Measurements from ENCODE around the gene TSGA10IP. TPM values are rescaled to one million over a fixed set of nuclear protein-coding genes. Genes with fewer than 3 reads are reported as not detected.

TSGA10IP gene
- total RNA-seq, 1 experiment from 2014 or later = not detected

DNA sequence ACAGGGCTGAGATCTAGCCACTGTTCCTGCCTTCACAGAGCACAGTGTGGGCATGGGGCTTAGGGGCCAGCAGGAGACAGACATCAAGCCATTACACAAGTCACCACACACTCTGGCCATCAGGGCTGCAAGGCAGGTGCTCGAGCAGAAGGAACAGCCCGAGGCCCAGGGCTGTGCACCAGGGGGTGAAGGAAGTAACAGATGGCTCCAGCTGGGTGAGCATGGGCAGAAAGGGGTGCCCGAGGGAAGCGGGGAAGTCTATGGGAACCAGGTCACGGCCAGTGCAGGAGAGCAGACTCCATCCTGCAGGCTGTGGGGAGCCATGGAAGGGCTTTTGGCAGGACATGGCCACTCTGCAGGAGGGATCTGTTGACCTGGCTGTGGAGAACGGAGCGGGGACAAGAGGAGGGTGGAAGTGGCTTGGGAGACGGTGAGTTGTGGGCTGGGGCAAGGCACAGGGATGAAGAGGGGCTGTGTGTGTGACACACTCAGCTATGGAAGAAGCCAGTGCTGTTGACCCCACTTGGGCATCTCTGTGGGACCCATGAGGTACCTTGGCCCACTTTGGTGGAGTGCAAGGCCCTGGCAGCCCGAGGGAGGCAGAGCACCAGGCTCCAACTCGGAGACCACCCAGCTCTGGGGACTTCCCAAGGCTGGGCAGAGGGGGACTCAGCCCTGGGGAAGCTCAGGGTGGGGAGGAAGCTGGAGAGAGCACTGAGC is 30.0 kb upstream of the TSGA10IP start:
- Histone ChIP-seq H3K9me3 (no peaks in the 10 kb centered on the region), H3K36me3 (ENCODE audit: control insufficient read depth, insufficient read depth, low read length) (no peaks in the 10 kb centered on the region; the same call in 1 of the 2 replicates), H3K4me1 (peaks cover 19% of the 10 kb centered on the region), H3K4me3 (ENCODE audit: low read depth, low read length) (no peak overlapping the region), H3K27me3 (replicated peaks; ENCODE audit: control insufficient read depth, insufficient read depth, low read length) (no peaks in the 10 kb centered on the region)
- Mint-ChIP-seq H3K9me3 (ENCODE audit: unreplicated experiment) (no peaks in the 10 kb centered on the region), H3K36me3 (ENCODE audit: insufficient read depth, unreplicated experiment) (peaks cover 8% of the 10 kb centered on the region), H3K27me3 (ENCODE audit: insufficient read depth, unreplicated experiment) (no peaks in the 10 kb centered on the region), H3K4me1 (ENCODE audit: low read depth, unreplicated experiment) (peaks cover 6% of the 10 kb centered on the region), H3K27ac (ENCODE audit: unreplicated experiment) (no peak overlapping the region), H3K4me3 (ENCODE audit: unreplicated experiment) (no peak overlapping the region)
- BruUV-seq (replicated peaks) = no TSS peak
- TF ChIP-seq, protein P1, sequence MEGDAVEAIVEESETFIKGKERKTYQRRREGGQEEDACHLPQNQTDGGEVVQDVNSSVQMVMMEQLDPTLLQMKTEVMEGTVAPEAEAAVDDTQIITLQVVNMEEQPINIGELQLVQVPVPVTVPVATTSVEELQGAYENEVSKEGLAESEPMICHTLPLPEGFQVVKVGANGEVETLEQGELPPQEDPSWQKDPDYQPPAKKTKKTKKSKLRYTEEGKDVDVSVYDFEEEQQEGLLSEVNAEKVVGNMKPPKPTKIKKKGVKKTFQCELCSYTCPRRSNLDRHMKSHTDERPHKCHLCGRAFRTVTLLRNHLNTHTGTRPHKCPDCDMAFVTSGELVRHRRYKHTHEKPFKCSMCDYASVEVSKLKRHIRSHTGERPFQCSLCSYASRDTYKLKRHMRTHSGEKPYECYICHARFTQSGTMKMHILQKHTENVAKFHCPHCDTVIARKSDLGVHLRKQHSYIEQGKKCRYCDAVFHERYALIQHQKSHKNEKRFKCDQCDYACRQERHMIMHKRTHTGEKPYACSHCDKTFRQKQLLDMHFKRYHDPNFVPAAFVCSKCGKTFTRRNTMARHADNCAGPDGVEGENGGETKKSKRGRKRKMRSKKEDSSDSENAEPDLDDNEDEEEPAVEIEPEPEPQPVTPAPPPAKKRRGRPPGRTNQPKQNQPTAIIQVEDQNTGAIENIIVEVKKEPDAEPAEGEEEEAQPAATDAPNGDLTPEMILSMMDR (IDR thresholded peaks at IDR 0.05; ENCODE audit: insufficient read depth in 1 of 2, low read depth in 1 of 2, low read length in 1 of 2, severe bottlenecking in 1 of 2, unreplicated experiment in 1 of 2) = no peak
- no peak for DNase-seq
- ChIA-PET CTCF (interaction anchor here (1.0 to 1.4 kb wide), 2 partner anchors 25 to 27 kb away, joined by 4 read pairs; partner anchors contain the start of genes CCDC85B and FIBP), POLR2A (no interaction called here)
- intact Hi-C loops (cut with micrococcal nuclease; ENCODE audit: unreplicated experiment) = loop anchor here (5.0 kb wide), 1 partner anchor 47 kb away; the partner anchor contains the start of gene SART1

DNA sequence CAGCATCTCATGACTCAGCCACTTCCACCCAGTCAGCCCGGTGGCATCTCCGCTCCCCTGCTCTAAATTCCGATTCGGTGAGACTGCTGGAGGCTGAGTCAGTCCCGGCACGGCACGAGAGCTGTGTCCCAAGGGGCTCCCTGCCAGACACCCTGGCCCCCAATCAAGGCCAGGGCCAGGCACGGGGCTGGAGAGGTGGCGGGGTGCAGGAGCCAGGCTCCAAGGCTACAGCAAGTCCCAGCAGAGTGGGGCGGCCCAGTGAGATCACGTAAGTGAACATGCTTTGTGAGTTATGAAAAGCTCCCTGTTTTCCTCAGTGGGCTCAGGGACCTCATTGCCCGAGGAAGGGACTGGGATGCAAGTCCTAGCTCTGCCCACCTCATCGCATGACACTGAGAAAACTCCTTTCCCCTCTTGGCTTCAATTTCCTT is 29.4 kb upstream of the TSGA10IP start:
- CTCF ChIA-PET = interaction anchor here (1.0 to 1.4 kb wide), 2 partner anchors 26 to 27 kb away, joined by 4 read pairs; partner anchors contain the start of genes CCDC85B and FIBP
- H3K4me1 ChIP-seq = peaks cover 23% of the 10 kb centered on the region
- H3K36me3 ChIP-seq (ENCODE audit: control insufficient read depth, insufficient read depth, low read length) = no peaks in the 10 kb centered on the region; the same call in 1 of the 2 replicates
- no peak overlapping the region for H3K4me3 ChIP-seq (ENCODE audit: low read depth, low read length)
- Mint-ChIP-seq H3K27me3 (ENCODE audit: insufficient read depth, unreplicated experiment) (no peaks in the 10 kb centered on the region), H3K27ac (ENCODE audit: unreplicated experiment) (no peak overlapping the region), H3K36me3 (ENCODE audit: insufficient read depth, unreplicated experiment) (peaks cover 8% of the 10 kb centered on the region), H3K4me3 (ENCODE audit: unreplicated experiment) (peak overlapping the region; percentile 68), H3K9me3 (ENCODE audit: unreplicated experiment) (no peaks in the 10 kb centered on the region), H3K4me1 (ENCODE audit: low read depth, unreplicated experiment) (peaks cover 6% of the 10 kb centered on the region)
- H3K27me3 ChIP-seq (replicated peaks; ENCODE audit: control insufficient read depth, insufficient read depth, low read length) = no peaks in the 10 kb centered on the region
- no peaks in the 10 kb centered on the region for H3K9me3 ChIP-seq
- intact Hi-C loops (cut with micrococcal nuclease; ENCODE audit: unreplicated experiment) = loop anchor here (5.0 kb wide), 1 partner anchor 46 kb away; the partner anchor contains the start of gene SART1
- no peak for DNase-seq
- TF ChIP-seq, protein P1 (IDR thresholded peaks at IDR 0.05; ENCODE audit: insufficient read depth in 1 of 2, low read depth in 1 of 2, low read length in 1 of 2, severe bottlenecking in 1 of 2, unreplicated experiment in 1 of 2) = no peak
- POLR2A ChIA-PET = interaction anchor here (0.5 kb wide), 1 partner anchor 28 kb away, joined by 3 read pairs; the partner anchor contains the start of gene FIBP
- no TSS peak for BruUV-seq (replicated peaks)

DNA sequence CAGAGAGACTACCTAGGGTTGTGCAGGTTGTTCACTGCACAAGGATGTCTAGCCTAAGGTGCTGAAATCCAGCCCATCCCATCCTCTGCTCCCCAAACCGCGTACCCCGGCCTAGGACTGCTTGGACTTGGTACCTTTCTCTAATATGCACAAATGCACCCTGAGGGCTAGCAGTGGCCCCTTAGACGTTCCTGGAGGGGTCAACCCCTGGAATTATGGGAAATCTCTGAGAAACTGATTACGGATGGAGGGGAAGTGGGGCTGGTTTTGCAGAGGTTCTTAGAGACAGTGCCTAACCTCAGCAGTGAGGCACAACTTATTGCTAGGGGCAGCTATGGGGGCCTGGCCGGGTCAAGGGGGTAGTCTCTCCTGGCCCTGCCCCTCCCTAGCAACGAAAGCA is 28.9 kb upstream of the TSGA10IP start:
- no peaks in the 10 kb centered on the region for H3K27me3 Mint-ChIP-seq (ENCODE audit: insufficient read depth, unreplicated experiment)
- Histone ChIP-seq H3K4me1 (peaks cover 23% of the 10 kb centered on the region), H3K27me3 (replicated peaks; ENCODE audit: control insufficient read depth, insufficient read depth, low read length) (no peaks in the 10 kb centered on the region), H3K4me3 (ENCODE audit: low read depth, low read length) (no peak overlapping the region), H3K9me3 (no peaks in the 10 kb centered on the region), H3K36me3 (ENCODE audit: control insufficient read depth, insufficient read depth, low read length) (no peaks in the 10 kb centered on the region; the same call in 1 of the 2 replicates)
- DNase-seq = no peak
- ChIA-PET POLR2A (interaction anchor here (0.5 kb wide), 1 partner anchor 28 kb away, joined by 3 read pairs; the partner anchor contains the start of gene FIBP), CTCF (interaction anchor here (1.0 kb wide), 1 partner anchor 28 kb away, joined by 4 read pairs; the partner anchor contains the start of gene FIBP)
- peaks cover 8% of the 10 kb centered on the region for H3K36me3 Mint-ChIP-seq (ENCODE audit: insufficient read depth, unreplicated experiment)
- peak overlapping the region; percentile 68 for H3K27ac Mint-ChIP-seq (ENCODE audit: unreplicated experiment)
- no peaks in the 10 kb centered on the region for H3K9me3 Mint-ChIP-seq (ENCODE audit: unreplicated experiment)
- peaks cover 5% of the 10 kb centered on the region for H3K4me1 Mint-ChIP-seq (ENCODE audit: low read depth, unreplicated experiment)
- no TSS peak for BruUV-seq (replicated peaks)
- H3K4me3 Mint-ChIP-seq (ENCODE audit: unreplicated experiment) = peak overlapping the region; percentile 68
- TF ChIP-seq, protein P1 (IDR thresholded peaks at IDR 0.05; ENCODE audit: insufficient read depth in 1 of 2, low read depth in 1 of 2, low read length in 1 of 2, severe bottlenecking in 1 of 2, unreplicated experiment in 1 of 2) = no peak
- intact Hi-C loops (cut with micrococcal nuclease; ENCODE audit: unreplicated experiment) = loop anchor here (5.0 kb wide), 1 partner anchor 46 kb away; the partner anchor contains the start of gene SART1
